ENCODE data around the gene KRTAP3-3. TPM values are rescaled to one million over a fixed set of nuclear protein-coding genes. Genes with fewer than 3 reads are reported as not detected.

Gene KRTAP3-3
- total and polyA plus RNA-seq, 7 donors, result not detected

DNA sequence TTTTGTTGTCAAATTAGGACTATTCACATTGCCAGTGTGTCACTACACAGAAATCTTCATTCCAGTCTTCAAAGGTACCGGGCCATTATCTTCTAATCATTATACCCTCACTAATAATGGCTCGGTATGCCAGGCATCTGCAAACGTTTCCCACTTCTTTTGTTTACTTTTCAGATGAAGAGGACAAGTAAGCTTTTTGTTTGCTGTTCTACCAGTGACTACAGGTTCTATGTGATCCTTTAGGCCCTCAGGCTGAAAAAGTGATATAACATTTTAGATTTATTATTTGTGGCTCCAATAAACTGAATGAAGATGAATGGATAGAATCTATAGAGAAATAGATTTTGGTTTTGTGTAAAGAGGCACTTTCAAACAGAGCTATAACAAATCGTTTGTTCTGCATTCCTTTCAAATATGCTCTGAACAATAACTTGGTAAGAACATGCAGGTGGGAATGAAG is 15.4 kb upstream of the KRTAP3-3 start:
- Histone ChIP-seq H3K4me1 (no peaks in the 10 kb centered on the region), H3K27ac (no peak overlapping the region), H3K4me3 (no peak overlapping the region), H3K9me3 (no peaks in the 10 kb centered on the region), H3K36me3 (ENCODE audit: insufficient read depth in 1 of 2, low read depth in 1 of 2) (no peaks in the 10 kb centered on the region), H3K27me3 (ENCODE audit: insufficient read depth in 3 of 3, low read length in 2 of 3) (peaks cover 0 to 7% (median 5%) of the 10 kb centered on the region in 3 donors)
- WGBS, 3 donors, result 60 to 72% (median 63%) methylated on average over 4 of the region's 4 CpGs
- ATAC-seq (no peak), DNase-seq (no peak)
- intact Hi-C loops (cut with DNase I), result no loop called here
- TF ChIP-seq, protein P1, sequence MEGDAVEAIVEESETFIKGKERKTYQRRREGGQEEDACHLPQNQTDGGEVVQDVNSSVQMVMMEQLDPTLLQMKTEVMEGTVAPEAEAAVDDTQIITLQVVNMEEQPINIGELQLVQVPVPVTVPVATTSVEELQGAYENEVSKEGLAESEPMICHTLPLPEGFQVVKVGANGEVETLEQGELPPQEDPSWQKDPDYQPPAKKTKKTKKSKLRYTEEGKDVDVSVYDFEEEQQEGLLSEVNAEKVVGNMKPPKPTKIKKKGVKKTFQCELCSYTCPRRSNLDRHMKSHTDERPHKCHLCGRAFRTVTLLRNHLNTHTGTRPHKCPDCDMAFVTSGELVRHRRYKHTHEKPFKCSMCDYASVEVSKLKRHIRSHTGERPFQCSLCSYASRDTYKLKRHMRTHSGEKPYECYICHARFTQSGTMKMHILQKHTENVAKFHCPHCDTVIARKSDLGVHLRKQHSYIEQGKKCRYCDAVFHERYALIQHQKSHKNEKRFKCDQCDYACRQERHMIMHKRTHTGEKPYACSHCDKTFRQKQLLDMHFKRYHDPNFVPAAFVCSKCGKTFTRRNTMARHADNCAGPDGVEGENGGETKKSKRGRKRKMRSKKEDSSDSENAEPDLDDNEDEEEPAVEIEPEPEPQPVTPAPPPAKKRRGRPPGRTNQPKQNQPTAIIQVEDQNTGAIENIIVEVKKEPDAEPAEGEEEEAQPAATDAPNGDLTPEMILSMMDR (IDR thresholded peaks at IDR 0.05), result no peak

DNA sequence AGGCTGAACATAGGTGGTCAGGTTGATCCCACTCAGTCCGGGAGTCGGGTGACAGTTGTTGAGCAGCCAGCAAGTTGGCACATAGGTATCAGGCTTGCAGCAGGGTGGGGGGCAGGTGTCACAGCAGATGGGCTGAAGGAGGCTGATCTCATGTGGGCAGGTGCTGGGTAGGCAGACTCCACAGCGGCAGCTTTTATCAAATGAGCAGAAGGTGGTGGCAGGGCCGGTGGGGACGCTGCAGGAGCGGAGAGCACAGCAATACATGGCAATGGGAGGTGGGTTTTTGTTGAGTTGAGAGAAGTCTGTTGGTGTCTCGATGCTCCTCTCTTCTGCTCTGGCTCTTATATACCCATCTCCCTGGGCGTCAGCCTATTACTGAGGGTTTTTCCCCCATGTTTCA is 14.8 kb upstream of the KRTAP3-3 start, which contains the start of gene KRTAP3-1:
Gene KRTAP3-1 (minus strand): TSS at position 318 of the 400 bp plus-strand sequence. CDS start 54 bp downstream, at position 264.
- no peak within 1 kb of the TSS for H3K27ac ChIP-seq
- H3K4me1 ChIP-seq, result no peaks in the 10 kb centered on the region
- DNase-seq, result no peak
- no peak within 1 kb of the TSS for H3K4me3 ChIP-seq
- 81 to 88% (median 85%) methylated on average over 8 of the region's 8 CpGs for WGBS, 3 donors
- no peaks in the 10 kb centered on the region for H3K9me3 ChIP-seq
- TF ChIP-seq, protein P1 (IDR thresholded peaks at IDR 0.05), result no peak
- ATAC-seq, result no peak
- peaks cover 0 to 11% (median 5%) of the 10 kb centered on the region in 3 donors for H3K27me3 ChIP-seq (ENCODE audit: insufficient read depth in 3 of 3, low read length in 2 of 3)
- intact Hi-C loops (cut with DNase I), result no loop called here
- no peaks in the 10 kb centered on the region for H3K36me3 ChIP-seq (ENCODE audit: insufficient read depth in 1 of 2, low read depth in 1 of 2)

DNA sequence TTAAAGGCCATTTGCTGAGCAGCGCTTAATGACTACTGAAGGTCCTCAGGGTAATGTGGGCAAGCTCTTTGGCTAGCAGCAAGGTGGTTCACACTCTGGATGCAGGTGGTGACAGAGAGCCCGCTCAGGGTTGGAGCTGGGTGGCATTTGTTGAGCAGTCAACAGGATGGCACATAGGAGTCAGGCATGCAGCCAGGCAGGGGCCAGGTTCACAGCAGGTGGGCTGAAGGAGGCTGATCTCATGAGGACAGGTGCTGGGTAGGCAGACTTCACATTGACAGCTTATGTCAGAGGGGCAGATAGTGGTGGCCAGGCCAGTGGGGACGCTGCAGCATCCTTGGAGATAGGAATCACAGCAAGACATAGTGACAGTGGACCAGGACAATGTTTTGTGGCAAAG is 10.4 kb upstream of the KRTAP3-3 start:
- TF ChIP-seq, protein P1 (IDR thresholded peaks at IDR 0.05), result no peak
- H3K9me3 ChIP-seq, result no peaks in the 10 kb centered on the region
- H3K36me3 ChIP-seq (ENCODE audit: insufficient read depth in 1 of 2, low read depth in 1 of 2), result no peaks in the 10 kb centered on the region
- H3K4me1 ChIP-seq, result no peaks in the 10 kb centered on the region
- peaks cover 4 to 16% (median 5%) of the 10 kb centered on the region in 3 donors for H3K27me3 ChIP-seq (ENCODE audit: insufficient read depth in 3 of 3, low read length in 2 of 3)
- DNase-seq, result no peak
- ATAC-seq, result no peak
- intact Hi-C loops (cut with DNase I), result no loop called here
- H3K4me3 ChIP-seq, result no peak overlapping the region
- no peak overlapping the region for H3K27ac ChIP-seq
- WGBS, 3 donors, result 90 to 92% (median 91%) methylated on average over 3 of the region's 3 CpGs

DNA sequence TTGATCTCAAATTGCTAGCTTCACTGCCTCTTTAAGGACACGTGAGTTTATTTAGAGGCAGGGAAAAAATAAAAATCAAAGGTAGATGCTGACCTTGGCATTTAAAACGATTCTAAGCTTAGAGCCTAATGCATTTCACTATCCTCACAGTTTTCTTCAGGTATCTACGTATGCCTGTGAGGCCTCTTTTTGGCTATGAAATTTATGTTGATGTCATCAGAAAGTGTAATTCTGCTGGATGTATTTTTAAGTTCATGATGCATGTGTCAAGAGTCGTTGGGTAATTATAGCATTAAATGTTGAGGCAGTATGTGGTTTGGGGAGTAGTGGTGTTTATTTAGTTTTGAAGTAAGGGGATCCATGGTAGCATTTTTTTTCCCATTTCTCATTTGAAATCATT is 10.0 kb upstream of the KRTAP3-3 start:
- 61 to 65% (median 62%) methylated on average over 4 of the region's 4 CpGs for WGBS, 3 donors
- Histone ChIP-seq H3K4me1 (no peaks in the 10 kb centered on the region), H3K27ac (no peak overlapping the region), H3K27me3 (ENCODE audit: insufficient read depth in 3 of 3, low read length in 2 of 3) (peaks cover 5 to 16% (median 5%) of the 10 kb centered on the region in 3 donors), H3K9me3 (no peaks in the 10 kb centered on the region), H3K36me3 (ENCODE audit: insufficient read depth in 1 of 2, low read depth in 1 of 2) (no peaks in the 10 kb centered on the region), H3K4me3 (no peak overlapping the region)
- TF ChIP-seq, protein P1 (IDR thresholded peaks at IDR 0.05), result no peak
- ATAC-seq (no peak), DNase-seq (no peak)
- intact Hi-C loops (cut with DNase I), result no loop called here

DNA sequence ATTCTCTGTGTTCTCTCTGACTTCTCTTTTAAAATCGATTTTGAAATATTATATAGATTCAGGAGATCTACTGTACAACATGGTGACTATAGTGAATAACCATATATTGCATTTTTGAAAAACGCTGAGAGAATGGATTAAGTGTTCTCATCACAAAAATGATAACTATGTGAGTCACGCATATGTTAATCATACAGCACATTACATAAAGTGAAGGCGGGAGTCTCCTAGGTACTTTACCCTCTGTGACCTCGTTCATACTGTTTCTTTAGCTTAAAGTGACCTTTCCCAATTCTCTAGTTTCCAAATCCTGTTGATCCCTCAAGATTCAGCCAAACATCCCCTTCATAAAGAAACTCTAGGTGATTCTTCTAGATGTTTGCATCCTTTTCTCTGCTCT is 8.8 kb upstream of the KRTAP3-3 start:
- Histone ChIP-seq H3K36me3 (ENCODE audit: insufficient read depth in 1 of 2, low read depth in 1 of 2) (no peaks in the 10 kb centered on the region), H3K9me3 (no peaks in the 10 kb centered on the region), H3K27ac (no peak overlapping the region), H3K4me3 (no peak overlapping the region), H3K4me1 (no peaks in the 10 kb centered on the region), H3K27me3 (ENCODE audit: insufficient read depth in 3 of 3, low read length in 2 of 3) (peaks cover 5 to 16% (median 5%) of the 10 kb centered on the region in 3 donors)
- intact Hi-C loops (cut with DNase I), result no loop called here
- no peak for ATAC-seq
- WGBS, 3 donors, result 39 to 45% (median 40%) methylated on average over 5 of the region's 5 CpGs
- DNase-seq, result no peak
- TF ChIP-seq, protein P1 (IDR thresholded peaks at IDR 0.05), result no peak

Measured in psoas muscle (tissue), 8 donors.